ENCODE measurements around the gene S100A16.

Gene S100A16

DNA sequence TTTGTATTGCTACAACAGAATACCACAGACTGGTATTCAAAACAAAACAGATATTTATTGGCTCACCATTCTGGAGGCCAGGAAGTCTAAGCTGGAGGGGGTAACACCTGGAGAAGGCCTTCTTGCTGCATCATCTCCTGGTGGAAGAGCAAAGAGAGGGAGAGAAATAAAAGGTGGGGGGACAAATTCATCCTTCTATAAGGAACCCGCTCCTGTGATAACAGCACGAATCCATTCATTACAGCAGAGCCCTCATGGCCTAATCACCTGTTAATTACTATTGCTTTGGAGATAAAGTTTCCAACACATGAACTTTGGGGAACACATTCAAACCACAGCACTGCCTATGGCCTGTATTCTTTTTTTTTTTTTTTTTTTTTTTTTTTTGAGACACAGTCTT, 52.7 kb downstream of the S100A16 start:
- DNase-seq = no peak

GRCh38 chr1:153557877-153558276, 55.1 kb downstream of the S100A16 start:
- no peak for DNase-seq
